Measurements from ENCODE around the gene PCDHA7.
"Not testable (repeated sequence)": the region's sequence is repeated elsewhere in the genome, so short reads cannot be mapped to it uniquely, and the experiment has no call there.

PCDHA7 gene

DNA sequence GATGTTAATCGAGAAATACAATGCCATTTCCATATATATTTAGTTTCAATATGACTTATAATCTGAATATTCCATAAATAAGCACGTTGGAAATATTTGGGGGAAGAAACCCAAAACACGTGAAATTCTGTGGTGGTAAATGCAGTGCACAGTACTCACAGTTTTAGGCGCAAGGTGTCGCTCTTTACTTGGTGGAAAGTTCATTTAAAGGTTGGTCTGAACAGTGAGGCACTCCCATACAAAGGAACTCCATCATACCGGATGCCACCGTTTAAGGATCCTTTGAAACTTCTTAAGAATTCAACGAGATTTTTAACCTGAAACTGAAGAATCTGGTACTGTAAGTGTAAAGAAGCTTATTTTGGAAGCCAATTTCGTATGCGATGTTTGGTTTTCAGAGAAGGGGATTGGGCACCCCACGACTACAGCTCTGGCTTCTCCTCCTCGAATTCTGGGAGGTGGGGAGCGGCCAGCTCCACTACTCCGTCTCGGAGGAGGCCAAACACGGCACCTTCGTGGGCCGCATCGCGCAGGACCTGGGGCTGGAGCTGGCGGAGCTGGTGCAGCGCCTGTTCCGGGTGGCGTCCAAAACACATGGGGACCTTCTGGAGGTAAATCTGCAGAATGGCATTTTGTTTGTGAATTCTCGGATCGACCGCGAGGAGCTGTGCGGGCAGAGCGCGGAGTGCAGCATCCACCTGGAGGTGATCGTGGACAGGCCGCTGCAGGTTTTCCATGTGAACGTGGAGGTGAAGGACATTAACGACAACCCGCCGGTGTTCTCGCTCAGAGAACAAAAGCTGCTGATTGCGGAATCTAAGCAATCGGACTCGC is 34.9 kb downstream of the PCDHA7 start, which contains the start of gene PCDHA11:
Gene PCDHA11 (plus strand): TSS at position 237 of the 834 bp plus-strand sequence. CDS start 147 bp downstream, at position 384.
- no peak for DNase-seq (ENCODE audit: low read depth)

- no peak for DNase-seq (ENCODE audit: low read depth)
Measured at GRCh38 chr5:140869555-140869886, 35.5 kb downstream of the PCDHA7 start.

DNA sequence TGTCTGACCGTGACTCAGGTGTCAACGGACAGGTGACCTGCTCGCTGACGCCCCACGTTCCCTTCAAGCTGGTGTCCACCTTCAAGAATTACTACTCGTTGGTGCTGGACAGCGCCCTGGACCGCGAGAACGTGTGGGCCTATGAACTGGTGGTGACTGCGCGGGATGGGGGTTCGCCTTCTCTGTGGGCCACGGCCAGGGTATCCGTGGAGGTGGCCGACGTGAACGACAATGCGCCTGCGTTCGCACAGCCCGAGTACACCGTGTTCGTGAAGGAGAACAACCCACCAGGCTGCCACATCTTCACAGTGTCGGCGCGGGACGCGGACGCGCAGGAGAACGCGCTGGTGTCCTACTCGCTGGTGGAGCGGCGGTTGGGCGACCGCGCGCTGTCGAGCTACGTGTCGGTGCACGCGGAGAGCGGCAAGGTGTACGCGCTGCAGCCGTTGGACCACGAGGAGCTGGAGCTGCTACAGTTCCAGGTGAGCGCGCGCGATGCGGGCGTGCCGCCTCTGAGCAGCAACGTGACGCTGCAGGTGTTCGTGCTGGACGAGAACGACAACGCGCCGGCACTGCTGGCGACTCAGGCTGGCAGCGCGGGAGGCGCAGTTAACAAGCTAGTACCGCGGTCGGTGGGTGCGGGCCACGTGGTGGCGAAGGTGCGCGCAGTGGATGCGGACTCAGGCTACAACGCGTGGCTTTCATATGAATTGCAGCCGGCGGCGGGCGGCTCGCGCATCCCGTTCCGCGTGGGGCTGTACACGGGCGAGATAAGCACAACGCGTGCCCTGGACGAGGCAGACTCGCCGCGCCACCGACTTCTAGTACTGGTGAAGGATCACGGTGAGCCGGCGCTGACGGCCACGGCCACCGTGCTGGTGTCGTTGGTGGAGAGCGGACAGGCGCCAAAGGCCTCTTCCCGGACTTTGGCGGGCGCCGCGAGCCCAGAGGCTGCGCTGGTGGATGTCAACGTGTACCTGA is 36.4 kb downstream of the PCDHA7 start:
- no peak for DNase-seq (ENCODE audit: low read depth)

DNA sequence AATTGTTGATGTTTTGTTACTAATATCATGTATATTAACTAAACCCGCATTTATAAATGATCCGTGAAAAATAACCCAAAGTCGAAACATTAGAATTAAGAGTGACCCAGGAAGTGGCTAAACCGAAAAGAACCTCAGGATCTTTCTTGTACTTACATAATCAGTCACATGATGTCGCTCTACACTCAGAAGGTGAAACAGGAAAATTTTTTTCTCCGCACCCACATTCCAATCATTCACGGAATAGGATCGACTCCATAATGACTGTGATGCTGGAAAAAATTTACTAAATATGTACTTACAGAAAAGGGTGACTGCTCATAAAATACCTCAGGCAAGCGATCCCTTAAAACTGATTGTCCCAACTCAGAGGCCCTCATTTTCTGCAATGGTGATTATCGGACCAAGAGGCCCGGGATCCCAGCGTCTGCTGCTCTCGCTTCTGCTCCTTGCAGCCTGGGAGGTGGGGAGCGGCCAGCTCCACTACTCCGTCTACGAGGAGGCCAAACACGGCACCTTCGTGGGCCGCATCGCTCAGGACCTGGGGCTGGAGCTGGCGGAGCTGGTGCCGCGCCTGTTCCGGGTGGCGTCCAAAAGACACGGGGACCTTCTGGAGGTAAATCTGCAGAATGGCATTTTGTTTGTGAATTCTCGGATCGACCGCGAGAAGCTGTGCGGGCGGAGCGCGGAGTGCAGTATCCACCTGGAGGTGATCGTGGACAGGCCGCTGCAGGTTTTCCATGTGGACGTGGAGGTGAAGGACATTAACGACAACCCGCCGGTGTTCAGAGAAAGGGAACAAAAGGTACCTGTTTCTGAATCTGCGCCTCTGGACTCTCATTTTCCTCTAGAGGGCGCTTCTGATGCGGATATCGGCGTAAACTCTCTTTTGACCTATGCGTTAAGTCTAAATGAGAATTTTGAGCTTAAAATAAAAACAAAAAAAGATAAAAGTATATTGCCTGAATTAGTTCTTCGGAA is 41.3 kb downstream of the PCDHA7 start, which contains the start of gene PCDHA12:
Gene PCDHA12 (plus strand): TSS at position 224 of the 981 bp plus-strand sequence. CDS start 165 bp downstream, at position 389.
- DNase-seq (ENCODE audit: low read depth), result no peak

GRCh38 chr5:140876541-140877261 is 42.6 kb downstream of the PCDHA7 start:
- not testable (repeated sequence) for DNase-seq (ENCODE audit: low read depth)

GRCh38 chr5:140877262-140877581 is 43.2 kb downstream of the PCDHA7 start:
- DNase-seq (ENCODE audit: low read depth), result no peak

DNA sequence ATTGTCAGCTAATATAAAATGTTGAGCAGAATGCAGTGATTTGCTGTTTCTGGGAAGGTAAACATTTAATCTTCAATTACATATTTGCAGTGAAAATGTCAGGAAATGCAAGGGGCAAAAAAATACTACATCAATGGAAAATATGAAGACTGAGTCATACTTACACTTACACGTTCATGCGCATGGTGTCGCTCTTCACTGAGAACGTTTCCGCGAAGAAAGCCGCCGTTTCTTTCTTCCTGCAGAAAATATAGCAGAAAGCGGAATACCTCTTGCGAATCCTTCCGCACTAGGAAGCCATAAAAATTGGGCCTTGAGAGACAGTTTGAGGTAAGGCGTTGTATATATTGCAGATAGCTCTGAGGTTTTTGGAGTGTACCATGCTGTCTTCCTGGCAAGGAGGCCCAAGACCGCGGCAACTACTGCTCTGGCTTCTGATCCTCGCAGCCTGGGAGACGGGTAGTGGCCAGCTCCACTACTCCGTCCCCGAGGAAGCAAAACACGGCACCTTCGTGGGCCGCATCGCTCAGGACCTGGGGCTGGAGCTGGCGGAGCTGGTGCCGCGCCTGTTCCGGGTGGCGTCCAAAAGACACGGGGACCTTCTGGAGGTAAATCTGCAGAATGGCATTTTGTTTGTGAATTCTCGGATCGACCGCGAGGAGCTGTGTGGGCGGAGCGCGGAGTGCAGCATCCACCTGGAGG is 48.0 kb downstream of the PCDHA7 start, which contains the start of gene PCDHA13:
Gene PCDHA13 (plus strand): TSS at position 236 of the 702 bp plus-strand sequence. CDS start 145 bp downstream, at position 381.
- no peak for DNase-seq (ENCODE audit: low read depth)

GRCh38 chr5:140882591-140882899 is 48.5 kb downstream of the PCDHA7 start:
- DNase-seq (ENCODE audit: low read depth), result no peak

GRCh38 chr5:140883373-140883772 is 49.3 kb downstream of the PCDHA7 start:
- no peak for DNase-seq (ENCODE audit: low read depth)

- DNase-seq (ENCODE audit: low read depth), result no peak
Measured at GRCh38 chr5:140883927-140884697, 50.0 kb downstream of the PCDHA7 start.
